Loucy (cell line): ENCODE data around the gene GRAMD4.

Source experiments
- H2AFZ ChIP-seq: fragments of 200-600 bp; sonication (generic); 2 replicates; pipeline ENCODE4 v1.6.0; 2016; ENCODE audit warnings: antibody characterized with exemption, mild to moderate bottlenecking, low read length, moderate library complexity
- H3F3A ChIP-seq: fragments of 200-600 bp; 2 replicates; pipeline ENCODE4 v1.6.0; 2016; ENCODE audit warnings: antibody characterized with exemption, low read depth, mild to moderate bottlenecking
- H3K27me3 ChIP-seq: fragments of 200-600 bp; sonication (generic); 2 replicates; pipeline ENCODE4 v1.6.1; 2014; ENCODE audit warnings: low read length, mild to moderate bottlenecking; ENCODE audit not compliant: insufficient read depth, poor library complexity, severe bottlenecking
- H3K36me3 ChIP-seq: fragments of 200-600 bp; sonication (generic); 2 replicates; pipeline ENCODE4 v1.6.1; 2016; ENCODE audit warnings: low read length; ENCODE audit not compliant: insufficient read depth
- H3K4me1 ChIP-seq: fragments of 200-600 bp; sonication (generic); 2 replicates; pipeline ENCODE4 v1.5.1; 2014; ENCODE audit warnings: low read length, mild to moderate bottlenecking; ENCODE audit not compliant: insufficient read depth, poor library complexity, severe bottlenecking
- H3K4me2 ChIP-seq: fragments of 200-600 bp; sonication (generic); 2 replicates; pipeline ENCODE4 v1.6.0; 2014; ENCODE audit warnings: antibody characterized with exemption, low read length, low read depth, mild to moderate bottlenecking; ENCODE audit not compliant: poor library complexity, severe bottlenecking
- H3K4me3 ChIP-seq: fragments of 200-600 bp; sonication (generic); 2 replicates; pipeline ENCODE4 v1.5.1; 2014; ENCODE audit warnings: low read length, mild to moderate bottlenecking, mixed read lengths; ENCODE audit not compliant: poor library complexity, severe bottlenecking
- H3K79me2 ChIP-seq: fragments of 200-600 bp; sonication (generic); 2 replicates; pipeline ENCODE4 v1.6.1; 2014; ENCODE audit warnings: low read length; ENCODE audit not compliant: insufficient read depth
- H3K9ac ChIP-seq: fragments of 200-600 bp; sonication (generic); 2 replicates; pipeline ENCODE4 v1.6.0; 2014; ENCODE audit warnings: mild to moderate bottlenecking, low read depth, low read length, moderate library complexity; ENCODE audit not compliant: poor library complexity, severe bottlenecking
- H3K9me2 ChIP-seq: fragments of 200-600 bp; sonication (generic); replicated peaks from 2 replicates; pipeline ENCODE4 v1.6.1; 2016; ENCODE audit warnings: low read depth, low read length, mixed read lengths
- H3K9me3 ChIP-seq: fragments of 200-600 bp; sonication (generic); 2 replicates; pipeline ENCODE4 v1.6.1; 2014; ENCODE audit warnings: mild to moderate bottlenecking, antibody characterized with exemption, low read length, low read depth; ENCODE audit not compliant: insufficient read depth
- H4K20me1 ChIP-seq: fragments of 200-600 bp; sonication (generic); 2 replicates; pipeline ENCODE4 v1.6.0; 2014; ENCODE audit warnings: antibody characterized with exemption, low read length, mild to moderate bottlenecking; ENCODE audit not compliant: insufficient read depth, poor library complexity, severe bottlenecking
- CTCF ChIP-seq: fragments of 200-600 bp; sonication (generic); conservative IDR thresholded peaks from 2 replicates; pipeline ENCODE4 v1.5.1; 2014; ENCODE audit warnings: mild to moderate bottlenecking, antibody characterized with exemption, low read length
- EZH2phosphoT487 ChIP-seq: fragments of 200-600 bp; IDR thresholded peaks from 2 replicates; pipeline ENCODE4 v1.6.1; 2018; ENCODE audit warnings: antibody characterized with exemption, mild to moderate bottlenecking, moderate library complexity, borderline replicate concordance

GRAMD4 gene

GRCh38 chr22:46580940-46581537, 39.1 kb upstream of the GRAMD4 start:
- Histone ChIP-seq H3K4me3 (no peak overlapping the region), H3K36me3 (no peaks in the 10 kb centered on the region), H3K4me2 (no peak overlapping the region), H3K79me2 (peaks cover 51% of the 10 kb centered on the region), H3K9ac (no peak overlapping the region), H3K27me3 (no peaks in the 10 kb centered on the region), H3K9me3 (no peaks in the 10 kb centered on the region), H3K9me2 (no peaks in the 10 kb centered on the region), H2AFZ (no peak overlapping the region), H3K4me1 (peaks cover 40% of the 10 kb centered on the region), H4K20me1 (peaks cover 13% of the 10 kb centered on the region), H3F3A (no peaks in the 10 kb centered on the region)
- TF ChIP-seq EZH2phosphoT487: no peak
- no peak for TF ChIP-seq CTCF

GRCh38 chr22:46581538-46582244, 38.5 kb upstream of the GRAMD4 start:
- no peak overlapping the region for H3K4me2 ChIP-seq
- no peaks in the 10 kb centered on the region for H3K27me3 ChIP-seq
- no peak overlapping the region for H3K9ac ChIP-seq
- H4K20me1 ChIP-seq: peaks cover 13% of the 10 kb centered on the region
- no peaks in the 10 kb centered on the region for H3K9me2 ChIP-seq
- peaks cover 35% of the 10 kb centered on the region for H3K4me1 ChIP-seq
- no peaks in the 10 kb centered on the region for H3K36me3 ChIP-seq
- no peak overlapping the region for H2AFZ ChIP-seq
- H3F3A ChIP-seq: no peaks in the 10 kb centered on the region
- H3K79me2 ChIP-seq: peaks cover 51% of the 10 kb centered on the region
- no peaks in the 10 kb centered on the region for H3K9me3 ChIP-seq
- H3K4me3 ChIP-seq: no peak overlapping the region
- TF ChIP-seq CTCF: no peak
- no peak for TF ChIP-seq EZH2phosphoT487

- peaks cover 13% of the 10 kb centered on the region for H4K20me1 ChIP-seq
- H3K9me2 ChIP-seq: no peaks in the 10 kb centered on the region
- no peaks in the 10 kb centered on the region for H3K27me3 ChIP-seq
- no peak overlapping the region for H3K4me2 ChIP-seq
- H3F3A ChIP-seq: no peaks in the 10 kb centered on the region
- H3K4me1 ChIP-seq: peaks cover 35% of the 10 kb centered on the region
- no peak overlapping the region for H3K9ac ChIP-seq
- H3K36me3 ChIP-seq: no peaks in the 10 kb centered on the region
- H3K9me3 ChIP-seq: no peaks in the 10 kb centered on the region
- H3K4me3 ChIP-seq: no peak overlapping the region
- peaks cover 51% of the 10 kb centered on the region for H3K79me2 ChIP-seq
- no peak overlapping the region for H2AFZ ChIP-seq
- TF ChIP-seq EZH2phosphoT487 (no peak), CTCF (no peak)
These were observed 37.8 kb upstream of the GRAMD4 start for GRCh38 chr22:46582281-46582933.
